ENCODE measurements around the gene ZSWIM6.
"Not testable (repeated sequence)": the region's sequence is repeated elsewhere in the genome, so short reads cannot be mapped to it uniquely, and the experiment has no call there.

The ZSWIM6 gene

DNA sequence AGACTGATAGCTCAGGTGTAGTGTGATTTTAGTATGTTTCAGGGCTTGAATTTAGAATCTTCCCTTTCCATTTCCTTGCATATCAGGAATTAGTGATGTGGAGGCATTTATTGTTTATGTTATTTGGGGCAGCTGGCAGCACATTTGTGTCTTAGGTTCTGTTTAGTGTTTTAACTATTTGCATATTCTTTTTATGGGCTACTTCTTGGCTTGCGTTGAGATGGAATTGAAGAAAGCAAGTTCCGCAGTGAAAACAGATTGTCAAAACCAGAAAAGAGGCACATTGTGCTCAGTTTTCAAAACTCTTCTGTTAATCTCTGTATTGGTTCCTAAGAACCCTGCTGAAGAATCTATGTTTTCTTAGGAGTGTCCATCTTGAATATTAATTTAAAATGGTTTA is 80.3 kb downstream of the ZSWIM6 start:
- no peak for DNase-seq

GRCh38 chr5:61413205-61413604 is 81.1 kb downstream of the ZSWIM6 start:
- DNase-seq = not testable (repeated sequence)

- DNase-seq = no peak
These were observed 82.7 kb downstream of the ZSWIM6 start for GRCh38 chr5:61414806-61415205.

DNA sequence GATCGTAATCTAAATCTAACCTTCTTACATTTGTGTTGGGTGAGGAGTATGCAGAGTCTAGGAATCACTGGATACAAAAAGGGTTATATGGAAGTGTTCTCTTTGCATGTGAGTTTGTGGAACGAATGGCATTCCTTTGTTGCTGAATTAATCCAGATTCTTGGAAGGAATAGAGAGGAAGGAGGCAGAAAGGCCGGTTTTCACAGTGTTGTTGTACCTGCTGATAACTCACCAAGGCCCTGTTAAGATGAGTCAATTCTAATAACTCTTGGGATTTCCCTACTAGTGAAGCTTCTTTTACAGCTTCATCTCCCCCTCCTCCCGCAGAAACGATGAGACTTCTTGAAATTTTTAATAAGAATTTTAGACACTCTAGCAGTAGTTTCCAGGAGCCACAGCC is 84.0 kb downstream of the ZSWIM6 start:
- no peak for DNase-seq

DNA sequence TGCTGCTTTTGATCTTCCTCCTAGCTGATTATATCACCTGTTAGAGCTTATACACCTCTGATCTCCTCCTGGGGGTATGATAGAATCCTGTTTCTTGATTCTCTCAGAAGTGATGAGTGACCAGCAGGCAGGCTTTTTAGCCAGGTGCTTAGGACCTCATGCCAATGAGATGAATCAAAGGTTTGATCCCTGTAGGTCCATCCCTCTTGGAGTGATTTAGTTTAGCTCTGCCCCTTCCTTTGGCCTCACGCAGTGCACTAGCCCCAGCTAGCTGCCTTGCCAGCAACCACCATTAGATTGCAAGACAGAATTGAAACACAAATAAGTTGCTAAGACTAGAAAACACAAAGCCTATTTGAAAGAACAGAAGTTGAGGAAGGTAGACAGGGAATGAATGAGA is 84.4 kb downstream of the ZSWIM6 start:
- DNase-seq = no peak

DNA sequence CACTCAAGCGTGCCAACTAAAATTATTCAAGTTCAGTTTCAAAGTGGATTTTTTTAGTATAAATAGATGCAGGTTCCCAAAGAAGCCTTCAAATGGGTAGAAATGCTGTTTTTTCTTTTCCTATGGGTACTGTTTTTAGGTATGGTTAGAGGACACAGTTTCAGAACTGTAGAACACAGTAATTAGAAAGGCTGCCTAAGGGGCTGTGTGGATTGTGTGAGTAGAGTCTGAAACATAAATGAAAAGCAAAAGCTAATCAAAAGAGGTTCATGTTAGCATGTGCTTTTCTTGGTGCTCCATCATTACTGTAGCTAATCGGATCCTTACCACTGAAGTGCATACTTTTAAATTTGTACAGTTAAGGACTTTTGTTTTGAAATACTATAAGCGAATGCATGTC is 85.3 kb downstream of the ZSWIM6 start:
- DNase-seq = no peak

GRCh38 chr5:61417851-61418250 is 85.8 kb downstream of the ZSWIM6 start:
- DNase-seq = no peak

DNA sequence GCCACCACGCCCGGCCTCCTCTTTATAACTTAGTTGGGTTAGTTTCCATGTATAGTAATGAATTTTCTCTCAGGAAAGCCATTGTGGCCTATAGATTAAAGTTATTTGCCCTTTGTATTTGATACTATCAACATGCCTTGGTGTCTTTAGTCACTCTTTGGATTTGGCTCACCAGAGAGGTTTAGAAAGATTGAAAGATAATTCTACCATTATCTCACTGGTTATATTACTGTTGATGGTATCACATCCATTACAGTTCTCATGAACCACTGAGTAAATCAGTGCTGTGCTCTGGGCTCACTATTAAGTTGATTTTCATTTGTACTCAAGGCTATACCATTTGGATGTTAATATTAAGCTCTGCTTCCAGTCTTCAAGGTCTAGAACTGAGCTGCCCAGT is 87.0 kb downstream of the ZSWIM6 start:
- no peak for DNase-seq

DNA sequence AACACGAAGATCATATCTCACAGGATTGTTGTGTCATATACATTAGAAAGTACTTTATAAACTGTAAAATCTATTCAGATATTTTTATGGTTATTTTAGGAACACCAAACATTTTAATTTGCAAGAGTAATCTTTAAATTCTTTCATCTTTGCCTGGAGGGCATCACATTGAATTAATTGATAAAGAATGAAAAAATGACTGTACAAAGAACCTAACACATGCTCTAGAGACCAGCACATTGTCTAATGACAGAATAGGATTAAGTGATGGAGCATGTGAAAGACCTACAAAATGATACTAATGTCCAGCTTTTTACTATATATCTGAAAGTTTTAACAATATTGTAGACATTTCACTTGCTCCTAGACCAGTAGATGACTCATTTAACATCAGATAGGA is 88.0 kb downstream of the ZSWIM6 start:
- no peak for DNase-seq

DNA sequence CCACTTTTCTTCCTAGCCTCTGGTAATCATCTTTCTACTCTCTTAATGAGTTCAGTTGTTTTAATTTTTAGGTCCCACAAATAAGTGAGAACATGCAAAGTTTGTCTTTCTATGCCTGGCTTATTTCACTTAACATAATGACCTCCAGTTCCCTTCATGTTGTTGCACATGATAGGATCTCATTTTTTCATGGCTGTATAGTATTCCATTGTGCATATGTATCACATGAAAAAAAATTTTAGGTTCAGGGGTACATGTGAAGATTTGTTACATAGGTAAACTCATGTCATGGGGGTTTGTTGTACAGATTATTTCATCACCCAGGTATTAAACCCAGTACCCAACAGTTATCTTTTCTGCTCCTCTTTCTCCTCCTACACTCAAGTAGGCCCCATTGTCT is 89.2 kb downstream of the ZSWIM6 start:
- not testable (repeated sequence) for DNase-seq

- peak; percentile 12 for DNase-seq
These were observed 91.6 kb downstream of the ZSWIM6 start for GRCh38 chr5:61423487-61424145.

DNA sequence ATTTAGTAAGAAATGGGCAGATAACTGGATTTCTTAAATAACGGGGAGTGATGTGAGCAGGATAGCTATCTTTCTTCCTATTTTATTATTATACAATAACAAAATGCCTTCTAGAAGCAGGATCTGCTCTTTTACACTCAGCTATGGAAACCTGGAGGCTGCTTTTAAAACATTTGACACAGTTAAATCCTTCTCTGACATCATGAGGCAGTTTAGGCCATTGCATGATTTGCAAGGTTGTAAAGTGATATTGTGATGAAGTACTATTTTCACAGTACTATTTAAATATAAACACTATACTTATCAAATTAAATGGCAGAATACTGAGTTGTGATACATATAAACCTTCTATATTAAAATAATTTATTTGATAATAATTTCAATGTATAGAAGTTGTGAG is 93.9 kb downstream of the ZSWIM6 start:
- DNase-seq = no peak

DNA sequence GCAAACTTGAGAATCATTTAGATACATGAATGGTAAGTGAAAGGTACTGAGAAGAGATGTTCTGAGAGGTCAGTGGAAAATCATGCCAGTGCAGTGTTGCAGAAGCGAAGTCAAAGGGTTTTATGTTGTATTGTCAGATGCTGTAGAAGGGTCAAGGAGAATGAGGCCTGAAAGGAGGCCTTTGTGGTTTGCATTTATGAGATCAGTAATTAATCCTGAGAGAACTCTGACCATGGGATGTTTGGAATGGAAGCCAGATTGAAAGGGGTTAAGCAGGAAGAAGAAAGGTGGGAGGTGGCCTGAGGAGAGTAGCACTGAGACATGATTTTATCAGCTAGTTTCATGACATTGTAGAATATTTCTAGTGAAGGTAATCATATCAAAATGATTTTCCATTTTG is 97.8 kb downstream of the ZSWIM6 start:
- no peak for DNase-seq

- DNase-seq = no peak
These were observed 100.0 kb downstream of the ZSWIM6 start for GRCh38 chr5:61431923-61432620.

DNA sequence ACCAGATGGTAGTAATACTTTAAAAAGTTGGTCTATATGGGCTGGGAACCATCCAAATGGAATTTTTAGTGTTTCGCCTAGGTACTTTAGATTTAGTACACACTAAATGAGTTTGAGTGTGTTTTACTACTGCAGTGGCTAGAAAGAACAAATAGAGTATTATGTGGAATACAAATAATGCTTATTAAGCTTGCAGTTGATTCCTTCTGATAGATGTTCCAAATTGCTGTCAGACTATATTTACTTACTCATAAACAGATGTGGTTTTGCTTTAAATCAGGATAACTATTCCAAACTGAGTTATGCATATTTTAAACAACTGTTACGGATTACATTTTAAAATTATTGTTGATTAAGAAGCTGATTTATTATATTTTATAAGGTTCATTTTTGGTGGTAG is 103.3 kb downstream of the ZSWIM6 start:
- no peak for DNase-seq

GRCh38 chr5:61438298-61438970 is 106.4 kb downstream of the ZSWIM6 start:
- DNase-seq = no peak

DNA sequence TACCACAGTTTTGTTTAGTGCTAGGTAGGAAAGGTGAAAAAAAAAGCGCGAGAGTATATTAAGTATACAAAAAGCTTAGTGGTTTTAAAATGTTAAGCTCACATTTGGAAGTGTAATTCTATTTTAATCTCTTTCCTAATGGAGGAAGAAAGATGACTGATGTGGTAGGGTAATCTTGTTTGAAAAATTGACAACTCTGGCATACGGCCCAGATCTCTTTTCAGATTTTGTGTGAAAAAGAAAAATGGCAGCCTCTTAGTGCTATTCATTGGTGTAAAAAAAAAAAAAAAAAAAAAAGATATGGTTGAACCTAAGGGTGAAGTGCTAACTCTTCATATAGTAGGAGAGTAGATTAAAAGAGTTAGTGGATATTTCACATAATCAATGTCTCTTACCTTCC is 108.0 kb downstream of the ZSWIM6 start:
- DNase-seq = no peak

DNA sequence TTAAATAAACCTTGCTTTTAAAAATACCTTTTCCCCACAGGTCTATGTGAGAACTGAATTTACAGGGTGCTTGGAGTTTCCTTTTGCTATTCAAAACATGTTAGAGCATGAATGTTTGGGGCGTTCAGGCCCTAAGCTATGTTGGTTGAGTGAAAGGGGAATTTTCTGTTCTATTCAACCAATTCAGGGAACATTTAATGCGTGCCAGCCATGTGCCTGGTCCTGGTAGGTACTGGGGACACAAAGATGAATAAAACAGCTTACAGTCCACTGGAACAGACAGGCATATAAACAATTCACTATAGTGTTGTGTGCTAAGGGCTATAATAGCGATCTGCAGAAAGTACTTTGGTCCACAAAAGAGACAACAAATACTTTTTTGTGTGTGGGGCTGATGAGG is 108.5 kb downstream of the ZSWIM6 start:
- DNase-seq = no peak

DNA sequence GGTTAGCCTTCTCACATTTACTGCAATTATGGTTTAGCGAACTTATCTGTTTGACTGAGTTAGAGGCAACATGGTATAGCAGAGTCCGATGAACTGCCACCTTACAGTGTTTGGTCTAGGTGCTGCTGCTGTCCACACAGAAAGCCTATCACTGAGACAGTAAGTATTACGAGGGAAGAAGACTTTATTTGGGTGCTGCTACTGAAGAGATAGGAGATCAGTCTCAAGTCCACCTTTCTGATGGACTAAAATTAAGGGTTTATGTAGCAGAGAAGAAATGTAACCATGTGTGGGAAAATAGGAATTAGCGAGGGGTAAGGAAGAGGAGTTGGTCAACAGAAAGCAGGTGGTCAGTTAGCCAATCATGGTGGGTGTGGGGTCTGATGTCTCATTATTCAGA is 109.7 kb downstream of the ZSWIM6 start:
- no peak for DNase-seq

DNA sequence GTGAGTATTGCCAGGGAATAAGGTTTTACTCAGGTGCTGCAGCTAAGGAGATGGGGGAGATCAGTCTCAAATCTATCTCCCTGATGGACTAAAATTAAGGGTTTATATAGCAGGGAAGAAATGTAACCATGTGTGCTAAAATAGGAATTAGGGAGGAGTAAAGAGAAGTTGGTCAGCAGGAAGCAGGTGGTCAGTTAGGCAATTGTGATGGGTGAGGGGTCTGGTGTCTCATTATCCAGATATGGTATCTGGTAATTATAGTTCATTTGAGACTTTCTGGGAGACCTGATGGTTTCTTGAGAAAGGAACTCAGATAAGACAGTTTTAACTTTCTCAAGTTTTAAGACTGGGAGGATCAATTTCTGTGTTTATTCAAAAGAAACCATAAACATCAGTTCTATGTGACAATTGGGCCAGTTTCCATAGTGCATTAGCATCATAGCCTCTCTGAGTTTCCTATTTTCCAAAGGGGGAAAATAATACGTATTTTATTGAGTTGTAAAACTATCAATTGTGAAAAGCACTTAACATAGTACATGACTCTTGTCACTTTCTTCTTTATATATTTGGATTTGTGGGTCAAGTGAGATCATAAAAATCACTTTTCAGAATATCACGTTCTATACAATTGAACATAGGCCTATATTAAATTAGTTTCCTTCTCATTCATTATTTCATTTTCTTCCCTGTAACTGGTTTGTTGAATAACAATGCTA is 115.9 kb downstream of the ZSWIM6 start:
- no peak for DNase-seq

- peak; percentile 81 for DNase-seq
These were observed 117.9 kb downstream of the ZSWIM6 start for GRCh38 chr5:61449804-61450492.

DNA sequence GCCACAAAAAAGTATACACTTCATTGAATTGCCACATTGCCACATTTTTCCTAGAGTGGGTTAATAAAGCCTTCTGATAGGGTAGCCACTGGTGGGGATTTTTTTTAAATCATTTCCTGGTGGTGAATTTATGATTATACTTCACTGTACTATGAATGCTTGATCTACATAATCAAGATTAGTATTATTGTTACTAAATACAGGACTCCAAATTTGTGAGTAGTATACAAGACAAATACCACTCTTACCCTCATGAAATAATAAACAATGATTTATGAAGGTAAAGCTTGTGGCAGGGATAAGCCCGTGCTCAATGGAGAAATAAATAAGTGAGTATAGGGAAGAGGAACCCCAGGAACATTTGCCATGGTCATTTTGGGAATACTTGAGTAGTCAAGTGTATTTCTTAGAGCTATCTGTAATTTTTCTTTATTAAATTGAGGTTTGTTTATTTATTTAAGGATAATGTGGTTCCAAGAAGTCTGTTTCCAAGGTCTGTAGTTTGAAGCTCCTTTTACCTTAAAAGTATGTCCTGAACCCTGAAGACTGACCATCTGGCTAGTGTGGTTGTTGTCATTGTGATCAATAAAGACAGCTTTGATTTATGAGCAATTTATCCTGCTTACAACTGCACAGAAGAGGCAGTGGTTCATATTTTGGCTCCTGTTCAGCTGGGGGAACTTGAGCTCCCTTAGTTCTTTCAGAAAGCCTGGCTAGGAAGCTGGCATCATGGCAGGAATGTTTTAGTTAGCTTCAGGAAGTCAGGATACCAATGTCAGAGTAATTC is 118.6 kb downstream of the ZSWIM6 start:
- peak; percentile 98 for DNase-seq

Data from NCI-H446 treated with DMSO at 0.1 percent for 48 hours (cell line).